Activated CD4-positive, alpha-beta T cell treated with anti-CD3 and anti-CD28 coated beads, Interleukin-2, Interleukin-4, amounts not matched to agents 100 ng/mL and 50 ng/mL, durations not matched to agents 16 hours and 8 hours (primary cell): ENCODE results near the gene XCL2.

Source experiments
- DNase-seq: peaks from one replicate; pipeline ENCODE4 v3.0.0-alpha.2; 2020; ENCODE audit warnings: low spot score

The XCL2 gene

GRCh38 chr1:168513656-168514404 is 30.0 kb downstream of the XCL2 start:
- DNase-seq, result peak; percentile 25

GRCh38 chr1:168512864-168513595 is 30.8 kb downstream of the XCL2 start:
- DNase-seq, result no peak

- no peak for DNase-seq
Observed at GRCh38 chr1:168509875-168510791, 33.7 kb downstream of the XCL2 start.

- no peak for DNase-seq
Observed at GRCh38 chr1:168509210-168509609, 34.6 kb downstream of the XCL2 start.

GRCh38 chr1:168507828-168508227 is 36.0 kb downstream of the XCL2 start:
- no peak for DNase-seq

- no peak for DNase-seq
Observed at GRCh38 chr1:168507231-168507630, 36.6 kb downstream of the XCL2 start.

- no peak for DNase-seq
Observed at GRCh38 chr1:168506204-168506819, 37.5 kb downstream of the XCL2 start.

- no peak for DNase-seq
Observed at GRCh38 chr1:168505006-168505405, 38.8 kb downstream of the XCL2 start.

GRCh38 chr1:168504064-168504837 is 39.5 kb downstream of the XCL2 start:
- peak; percentile 34 for DNase-seq

GRCh38 chr1:168499688-168500049 is 44.1 kb downstream of the XCL2 start:
- DNase-seq, result no peak

GRCh38 chr1:168498956-168499687 is 44.7 kb downstream of the XCL2 start:
- no peak for DNase-seq

- DNase-seq, result no peak
Observed at GRCh38 chr1:168498159-168498631, 45.6 kb downstream of the XCL2 start.

GRCh38 chr1:168497376-168497950 is 46.3 kb downstream of the XCL2 start:
- no peak for DNase-seq

- DNase-seq, result no peak
Observed at GRCh38 chr1:168491527-168492164, 52.2 kb downstream of the XCL2 start.
